AG09319 (cell line): ENCODE data around the gene TMPRSS4.
"Not testable (repeated sequence)": the region's sequence is repeated elsewhere in the genome, so short reads cannot be mapped to it uniquely, and the experiment has no call there.

Experiments used
- DNase-seq: peaks from one replicate; pipeline ENCODE4 v3.0.0-alpha.2; 2010; ENCODE audit warnings: low read depth; ENCODE audit errors: extremely low read depth
- TF ChIP-seq, protein P1 (sequence below): IDR thresholded peaks from 2 replicates; pipeline ENCODE4 v1.5.1; 2011; ENCODE audit warnings: low read depth, mild to moderate bottlenecking, inconsistent platforms, low read length, moderate library complexity

TMPRSS4 gene

DNA sequence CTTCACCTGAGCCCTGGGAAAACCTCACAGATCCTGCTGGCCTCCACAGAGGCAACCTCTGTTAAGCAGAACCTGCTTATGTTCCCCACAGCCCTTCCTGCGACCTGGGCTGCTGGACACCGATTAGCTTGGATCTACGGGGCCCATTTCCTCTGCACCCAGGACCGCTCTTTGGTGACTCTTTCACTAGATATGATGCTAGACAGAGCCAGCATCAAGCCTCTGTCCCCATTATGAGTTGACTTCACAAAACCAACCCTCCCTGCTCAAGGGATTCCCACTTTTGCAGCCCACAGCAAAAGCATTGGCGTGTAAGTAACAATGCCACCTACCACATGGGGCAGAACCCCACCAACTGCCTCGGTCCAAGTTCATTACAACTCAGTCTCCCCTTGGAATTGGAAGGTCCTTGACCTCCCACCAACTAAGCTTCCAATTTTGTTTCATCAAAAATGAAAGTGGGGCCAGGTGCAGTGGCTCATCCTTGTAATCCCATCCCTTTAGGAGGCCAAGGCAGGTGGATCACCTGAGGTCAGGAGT lies 15.2 kb upstream of the TMPRSS4 start:
- no peak for DNase-seq
- TF ChIP-seq, protein P1, sequence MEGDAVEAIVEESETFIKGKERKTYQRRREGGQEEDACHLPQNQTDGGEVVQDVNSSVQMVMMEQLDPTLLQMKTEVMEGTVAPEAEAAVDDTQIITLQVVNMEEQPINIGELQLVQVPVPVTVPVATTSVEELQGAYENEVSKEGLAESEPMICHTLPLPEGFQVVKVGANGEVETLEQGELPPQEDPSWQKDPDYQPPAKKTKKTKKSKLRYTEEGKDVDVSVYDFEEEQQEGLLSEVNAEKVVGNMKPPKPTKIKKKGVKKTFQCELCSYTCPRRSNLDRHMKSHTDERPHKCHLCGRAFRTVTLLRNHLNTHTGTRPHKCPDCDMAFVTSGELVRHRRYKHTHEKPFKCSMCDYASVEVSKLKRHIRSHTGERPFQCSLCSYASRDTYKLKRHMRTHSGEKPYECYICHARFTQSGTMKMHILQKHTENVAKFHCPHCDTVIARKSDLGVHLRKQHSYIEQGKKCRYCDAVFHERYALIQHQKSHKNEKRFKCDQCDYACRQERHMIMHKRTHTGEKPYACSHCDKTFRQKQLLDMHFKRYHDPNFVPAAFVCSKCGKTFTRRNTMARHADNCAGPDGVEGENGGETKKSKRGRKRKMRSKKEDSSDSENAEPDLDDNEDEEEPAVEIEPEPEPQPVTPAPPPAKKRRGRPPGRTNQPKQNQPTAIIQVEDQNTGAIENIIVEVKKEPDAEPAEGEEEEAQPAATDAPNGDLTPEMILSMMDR, result no peak

DNA sequence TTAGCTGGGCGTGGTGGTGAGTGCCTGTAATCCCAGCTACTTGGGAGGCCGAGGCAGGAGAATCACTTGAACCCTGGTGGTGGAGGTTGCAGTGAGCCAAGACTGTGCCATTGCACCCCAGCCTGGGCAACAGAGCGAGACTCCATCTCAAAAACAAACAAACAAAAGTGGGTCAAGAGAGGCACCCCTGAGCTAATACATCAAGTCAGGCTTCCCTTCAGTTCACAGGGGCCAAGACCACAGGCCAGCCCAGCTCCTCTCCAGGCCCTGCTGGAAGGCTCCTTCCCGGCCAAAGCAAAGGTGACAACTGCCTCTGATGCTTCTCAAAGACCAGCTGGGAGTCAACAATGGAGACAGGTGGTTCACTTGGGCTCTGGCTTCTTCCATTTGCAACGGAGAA lies 14.7 kb upstream of the TMPRSS4 start:
- not testable (repeated sequence) for DNase-seq

DNA sequence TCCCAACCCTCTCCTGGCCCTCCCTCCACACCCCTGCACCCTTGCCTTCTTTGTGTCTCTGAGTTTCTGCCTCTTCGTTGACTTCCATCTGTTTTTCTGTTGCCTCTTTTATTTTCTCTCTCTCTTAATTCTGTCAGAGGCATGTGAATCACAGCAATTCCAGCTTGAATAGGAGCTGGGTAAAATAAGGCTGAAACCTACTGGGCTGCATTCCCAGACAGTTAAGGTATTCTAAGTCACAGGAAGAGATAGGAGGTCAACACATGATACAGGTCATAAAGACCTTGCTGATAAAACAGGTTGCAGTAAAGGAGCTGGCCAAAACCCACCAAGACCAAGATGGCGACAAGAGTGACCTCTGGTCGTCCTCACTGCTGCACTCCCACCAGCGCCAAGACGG lies 14.2 kb upstream of the TMPRSS4 start:
- DNase-seq, result not testable (repeated sequence)

DNA sequence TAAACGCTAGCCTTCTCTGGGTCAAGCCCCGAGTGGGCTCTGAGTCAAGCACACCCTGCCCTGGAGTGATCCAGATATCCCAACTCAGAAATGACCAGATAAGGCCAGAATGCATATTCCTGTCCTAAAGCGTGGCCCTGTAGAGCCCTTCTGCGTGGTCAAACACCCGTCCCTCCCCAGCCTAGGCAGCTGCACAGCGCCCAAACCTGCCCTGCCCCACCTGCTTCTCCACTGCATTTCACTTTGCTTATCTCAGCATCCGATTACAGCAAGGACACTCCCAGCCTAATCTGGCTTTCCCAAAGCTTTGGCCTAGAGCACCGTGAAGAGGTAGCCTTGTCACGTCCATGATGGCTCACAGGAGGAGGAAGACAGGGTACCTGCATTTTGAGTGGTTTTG lies 11.9 kb upstream of the TMPRSS4 start:
- TF ChIP-seq, protein P1, result no peak
- no peak for DNase-seq

DNA sequence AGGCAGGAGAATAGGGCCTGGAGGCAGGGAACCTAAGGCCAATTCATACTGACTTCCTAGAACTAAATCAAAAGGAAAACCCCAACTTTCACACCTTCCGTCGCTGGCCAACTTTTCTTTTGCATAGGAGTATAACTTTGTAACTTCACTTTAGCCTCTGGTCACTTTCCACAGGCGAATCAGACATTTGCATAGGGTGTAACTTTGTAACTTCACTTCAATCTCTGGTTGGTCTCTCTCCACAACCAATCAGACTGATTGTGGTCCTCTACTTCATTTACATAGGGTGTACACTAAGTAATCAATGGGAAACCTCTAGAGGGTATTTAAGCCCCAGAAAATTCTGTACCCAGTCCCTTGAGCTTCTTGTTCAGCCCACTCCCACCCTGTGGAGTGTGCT lies 11.5 kb upstream of the TMPRSS4 start:
- TF ChIP-seq, protein P1, result no peak
- no peak for DNase-seq

DNA sequence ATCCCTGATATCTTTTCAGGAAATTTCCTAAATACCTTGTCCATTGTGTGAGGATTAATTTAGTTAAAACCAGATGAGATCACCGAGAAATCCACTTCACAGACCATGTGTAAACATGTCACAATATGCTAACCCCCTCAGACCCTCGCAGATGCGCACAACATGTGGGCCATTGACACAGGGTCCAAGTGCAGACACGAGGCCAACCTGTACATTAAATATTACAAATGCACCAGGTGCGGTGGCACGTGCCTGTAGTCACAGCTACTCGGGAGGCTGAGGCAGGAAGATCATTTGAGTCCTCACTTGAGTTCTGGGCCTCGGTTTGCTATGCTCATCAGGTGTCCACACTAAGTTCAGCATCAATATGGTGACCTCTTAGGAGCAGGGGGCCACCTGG lies 9.9 kb upstream of the TMPRSS4 start:
- TF ChIP-seq, protein P1, result no peak
- DNase-seq, result no peak

DNA sequence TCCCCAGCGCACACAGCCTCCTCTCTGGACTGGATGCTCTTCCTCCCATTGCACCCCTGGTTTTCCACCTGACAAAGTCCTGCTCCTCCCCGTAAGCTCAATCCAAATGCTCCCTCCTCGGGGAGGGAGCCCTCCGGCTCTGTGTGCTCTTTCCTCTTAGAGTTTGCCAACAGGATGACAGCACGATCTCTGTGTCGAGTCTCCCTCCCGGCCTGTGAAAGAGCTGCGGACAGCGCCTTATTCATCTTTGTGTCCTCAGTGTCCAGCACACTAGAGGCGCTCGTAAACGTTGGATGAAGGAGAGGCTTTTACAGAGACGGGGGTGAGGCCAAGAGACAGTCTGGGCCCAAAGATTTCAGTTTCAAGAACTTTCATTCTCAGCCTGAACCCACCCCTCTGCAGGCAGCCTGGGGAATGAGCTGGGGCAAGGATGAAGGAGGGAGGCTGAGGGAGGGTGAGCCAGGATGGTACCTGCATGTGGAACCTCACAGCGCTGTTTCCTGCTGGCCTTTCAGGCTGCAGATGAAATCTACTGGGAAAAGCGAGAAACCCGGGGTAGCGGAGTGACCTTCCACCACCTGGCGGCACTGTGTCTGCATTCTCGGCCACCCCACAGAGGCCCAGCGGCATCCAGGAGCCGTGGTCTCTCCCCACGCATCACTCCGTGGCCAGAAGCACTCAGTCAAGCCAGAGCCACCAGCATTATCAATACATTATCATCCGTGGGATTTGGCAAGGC lies 8.5 kb upstream of the TMPRSS4 start:
- TF ChIP-seq, protein P1, result no peak
- no peak for DNase-seq

DNA sequence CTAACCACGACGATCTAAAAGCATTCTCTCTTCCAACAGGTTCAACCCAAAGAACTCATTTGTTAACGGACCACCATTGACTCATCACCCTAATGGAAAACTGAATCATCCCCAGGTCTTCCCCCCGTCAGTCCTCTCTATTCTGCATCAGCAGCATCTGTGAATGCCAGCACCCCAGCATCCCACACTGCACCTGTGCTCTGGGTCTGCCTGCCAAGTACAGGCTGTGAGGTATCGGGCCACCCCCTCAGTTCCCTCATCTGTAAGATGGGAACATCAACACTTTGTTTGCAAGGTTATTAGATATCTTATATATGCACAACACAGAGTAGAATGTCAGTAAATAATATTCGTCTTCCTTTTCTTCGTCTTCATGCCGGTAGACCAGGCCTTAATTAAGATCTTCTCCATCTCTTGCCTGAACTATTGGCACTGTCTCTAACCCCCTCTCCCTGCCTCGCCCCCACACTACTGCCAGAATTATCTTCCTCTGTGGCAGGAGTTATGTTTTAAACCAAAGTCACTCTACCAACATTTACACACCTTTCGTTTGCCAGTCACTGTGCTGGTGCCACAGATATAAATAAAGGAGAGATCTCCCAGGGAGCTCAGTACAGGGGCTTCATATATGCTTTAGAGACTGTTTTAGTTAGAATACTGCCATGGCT lies 7.8 kb upstream of the TMPRSS4 start:
- no peak for DNase-seq
- TF ChIP-seq, protein P1, result no peak
